ENCODE measurements around the gene TMEM108. TPM values are rescaled to one million over a fixed set of nuclear protein-coding genes. Genes with fewer than 3 reads are reported as not detected.

TMEM108 gene
- total and polyA plus RNA-seq, 10 of the 15 experiments (the other 5 are each of a cell fraction or from before 2014, with no cell fraction given) = 0.02 to 0.58 (median 0.12) TPM; not detected in 5

- TF ChIP-seq ZBTB4 (CRISPR knock-in tag; IDR thresholded peaks at IDR 0.05) (no peak), ZNF217 (IDR thresholded peaks at IDR 0.05) (no peak), ESRRA (IDR thresholded peaks at IDR 0.05; ENCODE audit: low read length) (no peak), ZBED1 (IDR thresholded peaks at IDR 0.05; ENCODE audit: borderline replicate concordance) (no peak), SRF (IDR thresholded peaks at IDR 0.05; ENCODE audit: low read depth in 2 of 2, low read length in 2 of 2) (no peak), TCF3 (IDR thresholded peaks at IDR 0.05; ENCODE audit: borderline replicate concordance, insufficient read depth, low read depth, low read length) (no peak), ATF3 (IDR thresholded peaks at IDR 0.05; ENCODE audit: borderline replicate concordance, extremely low read depth, low read depth, low read length) (no peak), KAT2A (conservative IDR thresholded peaks at IDR 0.05; ENCODE audit: control insufficient read depth, low read depth, low read length) (no peak)
These were observed 68.0 kb downstream of the TMEM108 start (continued) for GRCh38 chr3:133106169-133106568.

- ChIA-PET POLR2A (no interaction called here), RAD21 (ENCODE audit: unreplicated experiment) (no interaction called here), CTCF (no interaction called here), SMC1A (ENCODE audit: uncharacterized antibody, unreplicated experiment) (no interaction called here)
- 3% methylated on average over 2 of the region's 2 CpGs for WGBS (ENCODE audit: insufficient coverage, insufficient replicate concordance, low lambda C conversion rate, missing lambda C conversion rate)
- Histone ChIP-seq H3K4me1 (ENCODE audit: control insufficient read depth, insufficient read depth, low read length) (no peaks in the 10 kb centered on the region), H3K79me2 (ENCODE audit: control insufficient read depth, insufficient read depth, low read length) (no peaks in the 10 kb centered on the region), H3K27ac (ENCODE audit: control insufficient read depth, insufficient read depth) (no peak overlapping the region), H3K36me3 (ENCODE audit: control insufficient read depth in 2 of 2, insufficient read depth in 2 of 2, low read length in 1 of 2) (no peaks in the 10 kb centered on the region), H3K27me3 (replicated peaks in 1 of 2; ENCODE audit: control insufficient read depth in 2 of 2, insufficient read depth in 2 of 2, low read length in 1 of 2) (no peaks in the 10 kb centered on the region), H2AFZ (ENCODE audit: control insufficient read depth, low read depth, low read length) (no peak overlapping the region), H3K4me2 (ENCODE audit: control insufficient read depth, insufficient read depth) (no peak overlapping the region), H3K9ac (ENCODE audit: control insufficient read depth, insufficient read depth, low read length) (no peak overlapping the region), H3K4me3 (no peak overlapping the region), H3K9me3 (replicated peaks; ENCODE audit: control insufficient read depth, insufficient read depth, low read length) (no peaks in the 10 kb centered on the region), H4K20me1 (ENCODE audit: control insufficient read depth, insufficient read depth) (no peaks in the 10 kb centered on the region)
- no peak for TF ChIP-seq ZBTB33 (IDR thresholded peaks at IDR 0.05)
- no peak for TF ChIP-seq ZBED1 (IDR thresholded peaks at IDR 0.05; ENCODE audit: borderline replicate concordance)
- TF ChIP-seq BRCA1 (IDR thresholded peaks at IDR 0.05; ENCODE audit: low read depth, low read length) = no peak
- TF ChIP-seq KLF5 (IDR thresholded peaks at IDR 0.05; ENCODE audit: partially characterized antibody) = no peak
- TF ChIP-seq EGR1 (IDR thresholded peaks at IDR 0.05; ENCODE audit: borderline replicate concordance in 1 of 2, low read depth in 2 of 2, low read length in 2 of 2) = no peak
- TF ChIP-seq SIN3A (IDR thresholded peaks at IDR 0.05; ENCODE audit: low read depth, low read length) = no peak
- no peak for TF ChIP-seq CHD2 (IDR thresholded peaks at IDR 0.05; ENCODE audit: borderline replicate concordance, low read depth, low read length)
- TF ChIP-seq ZNF217 (IDR thresholded peaks at IDR 0.05) = no peak
- no peak for TF ChIP-seq GATAD2B (conservative IDR thresholded peaks at IDR 0.05; ENCODE audit: low read depth)
- no peak for TF ChIP-seq CREB1 (IDR thresholded peaks at IDR 0.05; ENCODE audit: low read depth)
- no peak for TF ChIP-seq NFYA (IDR thresholded peaks at IDR 0.05; ENCODE audit: borderline replicate concordance, low read depth, low read length)
- TF ChIP-seq RBBP5 (conservative IDR thresholded peaks at IDR 0.05) = no peak
- TF ChIP-seq IKZF2 (IDR thresholded peaks at IDR 0.05) = no peak
- no TSS peak for BruUV-seq (replicated peaks)
- DNase-seq (ENCODE audit: low read depth, low spot score) (no peak), FAIRE-seq (no peak), ATAC-seq (no peak)
- in situ Hi-C loops (cut with MboI) (no loop called here), intact Hi-C loops (cut with micrococcal nuclease; ENCODE audit: unreplicated experiment) (no loop called here)
These were observed 74.5 kb downstream of the TMEM108 start for GRCh38 chr3:133112666-133113065.

All from GM12878 (cell line).